GM12891 (cell line): ENCODE data around the gene PAQR8.

Experiments used
- POLR2AphosphoS5 ChIP-seq: IDR thresholded peaks from 2 replicates; pipeline ENCODE4 v1.6.1; 2011; ENCODE audit warnings: low read depth, low read length, control low read depth
- POU2F2 ChIP-seq: IDR thresholded peaks from 2 replicates; pipeline ENCODE4 v1.6.1; 2011; ENCODE audit warnings: low read depth, mild to moderate bottlenecking, control low read depth, low read length, moderate library complexity
- SPI1 ChIP-seq: IDR thresholded peaks from 2 replicates; pipeline ENCODE4 v1.6.1; 2011; ENCODE audit warnings: low read depth, low read length, control low read depth
- TAF1 ChIP-seq: IDR thresholded peaks from 2 replicates; pipeline ENCODE4 v1.6.1; 2011; ENCODE audit warnings: low read depth, low read length, control low read depth

DNA sequence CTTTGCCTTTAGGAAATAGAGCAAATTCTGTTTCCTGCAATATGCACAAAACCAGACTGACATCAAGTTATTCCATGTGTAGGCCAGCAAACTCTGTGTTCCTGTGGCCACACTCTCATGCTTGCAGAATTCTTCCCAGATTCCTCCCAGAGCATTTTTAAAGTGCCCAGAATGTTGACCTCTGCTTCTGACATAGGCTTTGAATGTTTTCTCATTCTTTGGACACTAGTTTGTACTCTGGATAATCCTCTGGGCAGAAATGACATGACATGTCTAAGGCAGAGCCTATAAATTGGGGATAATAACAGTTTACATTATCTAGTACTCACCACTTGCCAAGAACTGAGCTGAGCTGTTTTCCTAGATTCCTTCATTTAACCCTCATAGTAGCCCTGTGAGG, 49.0 kb downstream of the PAQR8 start:
- TF ChIP-seq TAF1 = no peak
- TF ChIP-seq POLR2AphosphoS5 = no peak
- TF ChIP-seq POU2F2 = no peak
- no peak for TF ChIP-seq SPI1
